KOPT-K1 (cell line): Measurements from ENCODE around the gene IQGAP2.
A peak's percentile ranks its signal among the peaks of the same experiment; 100 is the strongest.

Experiments
- H3K27ac ChIP-seq: fragments of 200-600 bp; sonication (generic); 2 replicates; pipeline ENCODE4 v1.5.1; 2016; ENCODE audit warnings: antibody characterized with exemption, mild to moderate bottlenecking, low read depth, low read length; ENCODE audit not compliant: poor library complexity, severe bottlenecking
- H3K36me3 ChIP-seq: fragments of 200-600 bp; sonication (generic); 2 replicates; pipeline ENCODE4 v1.5.1; 2017; ENCODE audit warnings: antibody characterized with exemption, mild to moderate bottlenecking, low read length, moderate library complexity; ENCODE audit not compliant: insufficient read depth
- H3K9me3 ChIP-seq: fragments of 200-600 bp; sonication (generic); 2 replicates; pipeline ENCODE4 v1.5.1; 2017; ENCODE audit warnings: antibody characterized with exemption, low read length, mild to moderate bottlenecking; ENCODE audit not compliant: insufficient read depth, poor library complexity, severe bottlenecking

IQGAP2 gene

GRCh38 chr5:76527685-76528161 is 124.6 kb downstream of the IQGAP2 start:
- Histone ChIP-seq H3K9me3 (no peaks in the 10 kb centered on the region), H3K27ac (no peak overlapping the region), H3K36me3 (no peaks in the 10 kb centered on the region)

- no peaks in the 10 kb centered on the region for H3K36me3 ChIP-seq
- H3K27ac ChIP-seq = no peak overlapping the region
- H3K9me3 ChIP-seq = no peaks in the 10 kb centered on the region
Measured at GRCh38 chr5:76528547-76529331, 125.7 kb downstream of the IQGAP2 start.

GRCh38 chr5:76529464-76530344 is 126.6 kb downstream of the IQGAP2 start:
- H3K36me3 ChIP-seq = no peaks in the 10 kb centered on the region
- H3K27ac ChIP-seq = no peak overlapping the region
- H3K9me3 ChIP-seq = no peaks in the 10 kb centered on the region

- H3K9me3 ChIP-seq = no peaks in the 10 kb centered on the region
- H3K27ac ChIP-seq = no peak overlapping the region
- no peaks in the 10 kb centered on the region for H3K36me3 ChIP-seq
Measured at GRCh38 chr5:76532052-76532451, 129.0 kb downstream of the IQGAP2 start.

- peaks cover 4% of the 10 kb centered on the region for H3K9me3 ChIP-seq
- H3K36me3 ChIP-seq = no peaks in the 10 kb centered on the region
- H3K27ac ChIP-seq = no peak overlapping the region
Measured at GRCh38 chr5:76532973-76533372, 129.9 kb downstream of the IQGAP2 start.

- Histone ChIP-seq H3K36me3 (no peaks in the 10 kb centered on the region), H3K9me3 (peaks cover 7% of the 10 kb centered on the region), H3K27ac (no peak overlapping the region)
Measured at GRCh38 chr5:76535577-76535976, 132.5 kb downstream of the IQGAP2 start.

- Histone ChIP-seq H3K36me3 (no peaks in the 10 kb centered on the region), H3K27ac (no peak overlapping the region), H3K9me3 (peaks cover 7% of the 10 kb centered on the region)
Measured at GRCh38 chr5:76537073-76537543, 134.0 kb downstream of the IQGAP2 start.

- no peaks in the 10 kb centered on the region for H3K36me3 ChIP-seq
- peaks cover 7% of the 10 kb centered on the region for H3K9me3 ChIP-seq
- peak overlapping the region; percentile 89 for H3K27ac ChIP-seq
Measured at GRCh38 chr5:76542241-76542640, 139.2 kb downstream of the IQGAP2 start.

- Histone ChIP-seq H3K27ac (peak overlapping the region; percentile 89), H3K36me3 (no peaks in the 10 kb centered on the region), H3K9me3 (peaks cover 2% of the 10 kb centered on the region)
Measured at GRCh38 chr5:76542887-76543690, 140.0 kb downstream of the IQGAP2 start.

GRCh38 chr5:76544268-76544926 is 141.3 kb downstream of the IQGAP2 start:
- Histone ChIP-seq H3K27ac (peak overlapping the region; percentile 89), H3K9me3 (no peaks in the 10 kb centered on the region), H3K36me3 (no peaks in the 10 kb centered on the region)

GRCh38 chr5:76545184-76545583 is 142.1 kb downstream of the IQGAP2 start:
- Histone ChIP-seq H3K36me3 (no peaks in the 10 kb centered on the region), H3K9me3 (no peaks in the 10 kb centered on the region), H3K27ac (no peak overlapping the region)

- H3K36me3 ChIP-seq = no peaks in the 10 kb centered on the region
- peak overlapping the region; percentile 81 for H3K27ac ChIP-seq
- H3K9me3 ChIP-seq = no peaks in the 10 kb centered on the region
Measured at GRCh38 chr5:76546497-76547102, 143.5 kb downstream of the IQGAP2 start.

GRCh38 chr5:76547242-76547890 is 144.3 kb downstream of the IQGAP2 start:
- Histone ChIP-seq H3K36me3 (no peaks in the 10 kb centered on the region), H3K9me3 (no peaks in the 10 kb centered on the region), H3K27ac (peak overlapping the region; percentile 81)
